ENCODE data around the gene CHST4. TPM values are rescaled to one million over a fixed set of nuclear protein-coding genes. Genes with fewer than 3 reads are reported as not detected.

CHST4 gene
- 1 to 10 TPM in 1 of 6 donors, under 1 TPM in 2, not detected in 3; 0.34 to 2.2 (median 0.98) TPM for total RNA-seq

DNA sequence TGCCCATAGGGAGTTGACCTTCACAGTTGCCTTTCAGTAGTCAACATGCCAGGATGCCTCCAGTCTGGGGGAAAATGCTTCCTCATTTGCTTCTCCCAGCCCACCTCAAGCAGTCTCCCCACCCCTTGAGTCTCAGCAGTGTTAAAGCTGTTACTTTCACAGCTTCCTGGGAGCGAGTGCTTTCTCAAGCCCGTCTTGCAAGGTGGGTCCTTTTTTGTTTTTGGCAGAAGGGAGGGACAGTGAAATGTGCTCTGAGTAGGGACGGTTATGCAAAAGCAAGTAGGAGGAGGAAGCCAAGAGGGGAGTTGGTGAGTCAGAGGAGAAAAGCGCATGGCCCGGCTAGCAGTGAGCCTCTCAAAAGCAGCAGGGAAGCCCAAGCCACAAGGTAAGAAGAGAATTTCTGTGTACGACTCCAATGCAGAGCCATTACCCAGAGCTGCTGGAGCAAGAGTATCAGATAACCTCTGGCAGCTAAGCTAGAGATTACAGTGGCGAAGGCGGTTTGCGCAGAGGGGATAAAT lies at the start of gene CHST4:
Gene CHST4, plus strand, starts transcription at position 316 of the 521 bp plus-strand sequence. CDS start 10,252 bp downstream, outside the sequence.
- H3K9me3 ChIP-seq, result no peaks in the 10 kb centered on the region
- no peaks in the 10 kb centered on the region for H3K36me3 ChIP-seq
- ATAC-seq (ENCODE audit: low FRiP score in 2 of 2) (peak; percentile 66 to 69), DNase-seq (no peak)
- no peak within 1 kb of the TSS for H3K4me3 ChIP-seq
- WGBS, 2 donors, result 37 to 39% methylated on average over 9 of the region's 9 CpGs
- no peaks in the 10 kb centered on the region for H3K4me1 ChIP-seq
- no peak within 1 kb of the TSS for H3K27ac ChIP-seq
- no peaks in the 10 kb centered on the region for H3K27me3 ChIP-seq
- TF ChIP-seq EP300 (IDR thresholded peaks at IDR 0.05) (no peak), POLR2AphosphoS5 (IDR thresholded peaks at IDR 0.05) (no peak), POLR2A (IDR thresholded peaks at IDR 0.05) (no peak)
- TF ChIP-seq, protein P1, sequence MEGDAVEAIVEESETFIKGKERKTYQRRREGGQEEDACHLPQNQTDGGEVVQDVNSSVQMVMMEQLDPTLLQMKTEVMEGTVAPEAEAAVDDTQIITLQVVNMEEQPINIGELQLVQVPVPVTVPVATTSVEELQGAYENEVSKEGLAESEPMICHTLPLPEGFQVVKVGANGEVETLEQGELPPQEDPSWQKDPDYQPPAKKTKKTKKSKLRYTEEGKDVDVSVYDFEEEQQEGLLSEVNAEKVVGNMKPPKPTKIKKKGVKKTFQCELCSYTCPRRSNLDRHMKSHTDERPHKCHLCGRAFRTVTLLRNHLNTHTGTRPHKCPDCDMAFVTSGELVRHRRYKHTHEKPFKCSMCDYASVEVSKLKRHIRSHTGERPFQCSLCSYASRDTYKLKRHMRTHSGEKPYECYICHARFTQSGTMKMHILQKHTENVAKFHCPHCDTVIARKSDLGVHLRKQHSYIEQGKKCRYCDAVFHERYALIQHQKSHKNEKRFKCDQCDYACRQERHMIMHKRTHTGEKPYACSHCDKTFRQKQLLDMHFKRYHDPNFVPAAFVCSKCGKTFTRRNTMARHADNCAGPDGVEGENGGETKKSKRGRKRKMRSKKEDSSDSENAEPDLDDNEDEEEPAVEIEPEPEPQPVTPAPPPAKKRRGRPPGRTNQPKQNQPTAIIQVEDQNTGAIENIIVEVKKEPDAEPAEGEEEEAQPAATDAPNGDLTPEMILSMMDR (IDR thresholded peaks at IDR 0.05), result no peak

DNA sequence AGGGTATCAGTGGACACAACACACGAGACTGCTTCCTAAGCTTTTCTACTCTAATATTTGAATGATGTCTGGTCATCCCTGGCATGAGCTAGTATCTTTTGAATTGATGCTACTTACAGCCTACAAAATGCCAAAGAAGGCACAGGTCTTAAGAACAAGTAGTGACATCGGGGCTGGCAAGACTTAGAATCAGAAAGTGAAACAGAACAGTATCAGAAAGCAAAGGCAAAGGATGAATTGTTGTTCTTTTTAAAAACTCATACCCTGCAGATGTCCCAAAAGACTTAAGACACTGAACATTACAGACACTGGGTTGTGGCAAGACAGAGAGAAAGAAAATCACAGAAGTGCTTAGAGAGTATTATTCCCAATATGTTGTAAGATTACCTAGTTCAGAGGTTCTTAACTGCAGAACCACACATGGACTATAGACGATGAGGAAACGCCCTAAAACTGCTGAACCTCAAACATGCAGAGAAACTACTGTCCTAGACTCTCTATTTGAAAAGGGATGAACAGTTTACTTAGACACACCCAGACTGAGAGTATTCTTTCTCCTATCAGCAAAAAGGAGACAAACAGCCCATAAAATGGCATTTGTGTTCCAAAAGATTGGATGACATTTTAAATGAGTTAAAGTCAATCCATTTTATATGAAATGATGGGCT lies 49.6 kb upstream of the CHST4 start:
- Histone ChIP-seq H3K36me3 (peaks cover 17 to 59% (median 31%) of the 10 kb centered on the region in 4 donors), H3K27ac (no peak overlapping the region), H3K27me3 (no peaks in the 10 kb centered on the region), H3K4me1 (no peaks in the 10 kb centered on the region), H3K4me3 (no peak overlapping the region), H3K9me3 (no peaks in the 10 kb centered on the region)
- WGBS, 2 donors, result 96% methylated on average over 4 of the region's 4 CpGs
- ATAC-seq (ENCODE audit: low FRiP score in 2 of 2) (no peak), DNase-seq (no peak)
- TF ChIP-seq, protein P1 (IDR thresholded peaks at IDR 0.05), result no peak
- TF ChIP-seq EP300 (IDR thresholded peaks at IDR 0.05) (no peak), POLR2A (IDR thresholded peaks at IDR 0.05) (no peak), POLR2AphosphoS5 (IDR thresholded peaks at IDR 0.05) (no peak)

DNA sequence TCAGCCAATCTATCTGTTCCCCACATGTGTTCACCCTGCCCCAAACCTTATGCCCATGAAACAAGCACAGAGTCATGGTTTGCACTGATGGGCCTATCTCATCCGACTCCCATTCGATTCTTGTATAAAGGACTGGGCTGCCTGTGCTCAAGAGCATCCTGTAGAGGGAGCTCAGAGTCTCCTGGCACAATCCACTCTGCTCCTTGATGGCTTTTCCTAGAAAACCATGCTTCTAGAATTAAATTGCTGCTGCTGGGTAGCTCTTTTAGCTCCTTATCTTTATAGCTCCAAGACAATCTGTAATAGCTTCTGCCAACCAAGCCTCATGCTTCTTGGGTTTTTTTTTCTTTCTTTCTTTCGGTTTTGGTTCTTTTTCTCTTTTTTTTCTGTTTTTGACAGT lies 46.8 kb upstream of the CHST4 start:
- no peaks in the 10 kb centered on the region for H3K27me3 ChIP-seq
- H3K9me3 ChIP-seq, result no peaks in the 10 kb centered on the region
- no peak for TF ChIP-seq EP300 (IDR thresholded peaks at IDR 0.05)
- H3K4me3 ChIP-seq, result no peak overlapping the region
- peaks cover 0 to 8% (median 5%) of the 10 kb centered on the region in 4 donors for H3K4me1 ChIP-seq
- H3K27ac ChIP-seq, result no peak overlapping the region
- H3K36me3 ChIP-seq, result peaks cover 17 to 44% (median 31%) of the 10 kb centered on the region in 4 donors
- ATAC-seq (ENCODE audit: low FRiP score in 2 of 2), result no peak
- DNase-seq, result no peak
- WGBS, 2 donors, result 64 to 76% methylated on average over 3 of the region's 3 CpGs

DNA sequence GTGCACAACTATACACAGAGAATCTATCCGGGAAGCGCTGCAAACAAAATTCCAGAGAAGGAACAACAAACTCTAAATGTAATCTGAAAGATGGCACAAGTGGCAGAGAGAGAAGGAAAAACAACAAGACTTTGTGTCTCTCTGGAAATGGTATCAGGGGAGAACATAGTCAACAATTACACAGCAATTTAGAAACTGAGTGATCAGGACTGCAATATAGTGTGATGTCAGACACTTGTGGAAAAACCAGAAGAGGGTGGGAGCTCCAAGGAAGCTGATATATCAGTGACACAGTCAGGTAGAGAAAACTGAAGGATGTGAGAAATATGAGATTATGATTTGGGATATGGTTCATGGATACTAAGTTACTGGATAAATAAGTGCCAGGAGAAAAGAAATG lies 45.3 kb upstream of the CHST4 start:
- Histone ChIP-seq H3K36me3 (peaks cover 11 to 29% (median 21%) of the 10 kb centered on the region in 4 donors), H3K27ac (no peak overlapping the region), H3K9me3 (no peaks in the 10 kb centered on the region), H3K4me3 (no peak overlapping the region), H3K4me1 (peaks cover 4 to 12% (median 9%) of the 10 kb centered on the region in 4 donors), H3K27me3 (no peaks in the 10 kb centered on the region)
- no peak for ATAC-seq (ENCODE audit: low FRiP score in 2 of 2)
- WGBS, 2 donors, result 91 to 95% methylated on average over 2 of the region's 2 CpGs
- no peak for DNase-seq
- TF ChIP-seq EP300 (IDR thresholded peaks at IDR 0.05) (no peak), POLR2AphosphoS5 (IDR thresholded peaks at IDR 0.05) (no peak), POLR2A (IDR thresholded peaks at IDR 0.05) (no peak)
- TF ChIP-seq, protein P1 (IDR thresholded peaks at IDR 0.05), result no peak

DNA sequence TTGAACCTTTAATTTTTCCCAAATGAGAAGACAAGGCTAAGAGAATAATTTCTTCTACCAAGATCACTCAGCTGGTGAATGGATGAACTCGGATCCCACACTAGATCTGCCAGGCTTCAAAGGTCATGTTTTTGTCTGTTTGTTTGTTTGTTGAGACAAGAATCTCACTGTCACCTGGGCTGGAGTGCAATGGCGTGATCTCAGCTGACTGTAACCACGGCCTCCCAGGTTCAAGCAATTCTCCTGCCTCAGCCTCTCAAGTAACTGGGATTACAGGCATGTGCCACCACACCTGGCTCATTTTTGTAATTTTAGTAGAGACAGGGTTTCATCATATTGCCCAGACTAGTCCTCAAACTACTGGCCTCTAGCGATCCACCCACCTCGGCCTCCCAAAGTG lies 43.7 kb upstream of the CHST4 start:
- no peaks in the 10 kb centered on the region for H3K9me3 ChIP-seq
- no peaks in the 10 kb centered on the region for H3K27me3 ChIP-seq
- DNase-seq (no peak), ATAC-seq (ENCODE audit: low FRiP score in 2 of 2) (no peak)
- no peak overlapping the region for H3K4me3 ChIP-seq
- H3K27ac ChIP-seq, result no peak overlapping the region
- peaks cover 0 to 14% (median 7%) of the 10 kb centered on the region in 4 donors for H3K36me3 ChIP-seq
- peaks cover 4 to 12% (median 9%) of the 10 kb centered on the region in 4 donors for H3K4me1 ChIP-seq
- TF ChIP-seq POLR2A (IDR thresholded peaks at IDR 0.05), result no peak
- TF ChIP-seq POLR2AphosphoS5 (IDR thresholded peaks at IDR 0.05), result no peak
- TF ChIP-seq, protein P1 (IDR thresholded peaks at IDR 0.05), result no peak
- TF ChIP-seq EP300 (IDR thresholded peaks at IDR 0.05), result no peak
- 90 to 93% methylated on average over 5 of the region's 5 CpGs for WGBS, 2 donors
